ENCODE measurements around the gene UQCRC1.

GRCh38 chr3:48634661-48635221 is 25.3 kb upstream of the UQCRC1 start:
- TF ChIP-seq CTCF (IDR thresholded peaks at IDR 0.05) (no peak), POLR2AphosphoS5 (IDR thresholded peaks at IDR 0.05) (no peak), POLR2A (IDR thresholded peaks at IDR 0.05) (no peak), EP300 (IDR thresholded peaks at IDR 0.05) (no peak)
